ENCODE measurements around the gene FLT1. TPM values are rescaled to one million over a fixed set of nuclear protein-coding genes. Genes with fewer than 3 reads are reported as not detected.

Gene FLT1
- total RNA-seq, 1 experiment from 2014 or later = not detected

GRCh38 chr13:28271056-28271840 lies 223.7 kb downstream of the FLT1 start:
- BruUV-seq (replicated peaks) = no TSS peak
- ChIA-PET POLR2A (ENCODE audit: unreplicated experiment) (no interaction called here), CTCF (no interaction called here)
- Histone ChIP-seq H2AFZ (no peak overlapping the region), H3K36me3 (ENCODE audit: low read depth) (peaks cover 10% of the 10 kb centered on the region; the same call in 1 of the 2 replicates), H3K79me2 (ENCODE audit: low read depth) (no peaks in the 10 kb centered on the region), H3K4me1 (replicated peaks; ENCODE audit: insufficient read depth) (no peaks in the 10 kb centered on the region), H3K9me3 (ENCODE audit: insufficient read depth, low read depth) (no peaks in the 10 kb centered on the region), H3K9me2 (ENCODE audit: insufficient read depth) (no peaks in the 10 kb centered on the region), H3K4me3 (no peak overlapping the region), H4K20me1 (ENCODE audit: insufficient read depth) (no peaks in the 10 kb centered on the region; the same call in 1 of the 2 replicates), H3K4me2 (no peak overlapping the region), H3F3A (ENCODE audit: insufficient read depth, low read depth) (peaks cover 5% of the 10 kb centered on the region; the same call in 1 of the 2 replicates), H3K27me3 (ENCODE audit: insufficient read depth, low read depth) (no peaks in the 10 kb centered on the region), H3K27ac (no peak overlapping the region)
- no peak for TF ChIP-seq EZH2 (IDR thresholded peaks at IDR 0.05; ENCODE audit: low read depth)
- TF ChIP-seq CTCF (conservative IDR thresholded peaks at IDR 0.05) = no peak
- no peak for DNase-seq
- intact Hi-C loops (cut with micrococcal nuclease; ENCODE audit: unreplicated experiment) = no loop called here

GRCh38 chr13:28268800-28269223 lies 226.1 kb downstream of the FLT1 start:
- CTCF ChIA-PET = no interaction called here

GRCh38 chr13:28267497-28267896 lies 227.4 kb downstream of the FLT1 start:
- Histone ChIP-seq H4K20me1 (ENCODE audit: insufficient read depth) (no peaks in the 10 kb centered on the region), H3K9me3 (ENCODE audit: insufficient read depth, low read depth) (no peaks in the 10 kb centered on the region), H3K79me2 (ENCODE audit: low read depth) (no peaks in the 10 kb centered on the region), H3K4me1 (replicated peaks; ENCODE audit: insufficient read depth) (no peaks in the 10 kb centered on the region), H3K4me3 (no peak overlapping the region), H3K4me2 (no peak overlapping the region), H2AFZ (no peak overlapping the region), H3K27me3 (ENCODE audit: insufficient read depth, low read depth) (no peaks in the 10 kb centered on the region), H3K36me3 (ENCODE audit: low read depth) (peaks cover 16% of the 10 kb centered on the region; the same call in 1 of the 2 replicates), H3K27ac (no peak overlapping the region), H3K9me2 (ENCODE audit: insufficient read depth) (no peaks in the 10 kb centered on the region), H3F3A (ENCODE audit: insufficient read depth, low read depth) (peaks cover 5% of the 10 kb centered on the region; the same call in 1 of the 2 replicates)
- intact Hi-C loops (cut with micrococcal nuclease; ENCODE audit: unreplicated experiment) = no loop called here
- no peak for TF ChIP-seq EZH2 (IDR thresholded peaks at IDR 0.05; ENCODE audit: low read depth)
- no peak for TF ChIP-seq CTCF (conservative IDR thresholded peaks at IDR 0.05)
- CTCF ChIA-PET = no interaction called here
- DNase-seq = no peak
- no TSS peak for BruUV-seq (replicated peaks)
- POLR2A ChIA-PET (ENCODE audit: unreplicated experiment) = no interaction called here

More at GRCh38 chr13:28268800-28269223, 226.1 kb downstream of the FLT1 start:
- Histone ChIP-seq H4K20me1 (ENCODE audit: insufficient read depth) (no peaks in the 10 kb centered on the region; the same call in 1 of the 2 replicates), H3K27ac (no peak overlapping the region), H3K36me3 (ENCODE audit: low read depth) (peaks cover 10% of the 10 kb centered on the region; the same call in 1 of the 2 replicates), H3K9me3 (ENCODE audit: insufficient read depth, low read depth) (no peaks in the 10 kb centered on the region), H3K4me3 (no peak overlapping the region), H2AFZ (no peak overlapping the region), H3K4me1 (replicated peaks; ENCODE audit: insufficient read depth) (no peaks in the 10 kb centered on the region), H3F3A (ENCODE audit: insufficient read depth, low read depth) (peaks cover 5% of the 10 kb centered on the region; the same call in 1 of the 2 replicates), H3K4me2 (no peak overlapping the region), H3K79me2 (ENCODE audit: low read depth) (no peaks in the 10 kb centered on the region), H3K27me3 (ENCODE audit: insufficient read depth, low read depth) (no peaks in the 10 kb centered on the region), H3K9me2 (ENCODE audit: insufficient read depth) (no peaks in the 10 kb centered on the region)
- DNase-seq = no peak
- POLR2A ChIA-PET (ENCODE audit: unreplicated experiment) = no interaction called here
- intact Hi-C loops (cut with micrococcal nuclease; ENCODE audit: unreplicated experiment) = no loop called here
- TF ChIP-seq EZH2 (IDR thresholded peaks at IDR 0.05; ENCODE audit: low read depth) (no peak), CTCF (conservative IDR thresholded peaks at IDR 0.05) (no peak)
- no TSS peak for BruUV-seq (replicated peaks)
